ENCODE results near the gene UBR1. TPM values are rescaled to one million over a fixed set of nuclear protein-coding genes. Genes with fewer than 3 reads are reported as not detected.
"Not testable (repeated sequence)": the region's sequence is repeated elsewhere in the genome, so short reads cannot be mapped to it uniquely, and the experiment has no call there.

UBR1 gene
- total RNA-seq, 2 donors from 2014 or later: 33.3 to 37.4 TPM

DNA sequence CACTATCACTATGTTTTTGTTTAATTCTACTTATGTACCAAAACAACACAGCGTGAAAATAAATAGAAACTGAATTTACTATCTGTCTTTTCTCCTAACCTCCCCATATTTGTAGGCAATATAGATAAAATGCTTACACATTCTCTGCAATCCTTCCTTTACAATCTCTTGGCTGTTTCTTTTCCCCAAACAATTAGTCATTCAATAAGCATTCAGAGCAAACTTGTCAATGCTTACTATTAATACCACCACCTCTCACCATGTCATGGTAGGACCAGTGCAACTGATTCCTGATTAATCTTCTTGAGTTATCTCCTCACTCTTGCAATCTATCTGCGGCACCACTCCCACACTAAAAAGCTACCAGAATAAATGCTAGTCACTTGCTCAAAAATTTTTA lies 111.3 kb downstream of the UBR1 start:
- Mint-ChIP-seq H3K27me3 (no peaks in the 10 kb centered on the region), H3K4me1 (peaks cover 4% of the 10 kb centered on the region), H3K4me3 (no peak overlapping the region), H3K9me3 (no peaks in the 10 kb centered on the region), H3K36me3 (ENCODE audit: low read depth) (peaks cover 87% of the 10 kb centered on the region), H3K27ac (no peak overlapping the region)
- ATAC-seq (replicated peaks): no peak

DNA sequence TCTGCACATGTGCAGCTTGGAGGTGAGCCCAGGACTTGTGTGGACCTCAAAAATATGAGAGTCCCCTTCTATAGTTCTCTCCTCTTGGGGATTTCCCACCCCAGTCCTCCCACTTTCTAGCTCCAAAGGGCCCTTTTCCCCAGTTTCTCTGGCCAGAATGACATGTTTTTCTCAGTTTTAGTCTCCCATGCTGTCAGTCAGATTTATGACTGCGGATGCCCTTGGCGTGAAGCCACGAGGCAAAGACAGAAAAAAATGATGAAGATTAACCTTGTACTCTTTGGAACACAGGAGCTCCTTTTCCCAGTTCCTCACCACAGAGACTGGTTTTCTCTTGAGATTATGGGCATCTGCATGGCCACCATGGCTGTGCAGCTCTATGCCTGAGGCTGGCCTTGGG lies 113.2 kb downstream of the UBR1 start:
- ATAC-seq (replicated peaks): no peak
- Mint-ChIP-seq H3K27me3 (no peaks in the 10 kb centered on the region), H3K4me3 (no peak overlapping the region), H3K27ac (peak overlapping the region; percentile 48), H3K4me1 (peaks cover 4% of the 10 kb centered on the region), H3K36me3 (ENCODE audit: low read depth) (peaks cover 86% of the 10 kb centered on the region), H3K9me3 (no peaks in the 10 kb centered on the region)

DNA sequence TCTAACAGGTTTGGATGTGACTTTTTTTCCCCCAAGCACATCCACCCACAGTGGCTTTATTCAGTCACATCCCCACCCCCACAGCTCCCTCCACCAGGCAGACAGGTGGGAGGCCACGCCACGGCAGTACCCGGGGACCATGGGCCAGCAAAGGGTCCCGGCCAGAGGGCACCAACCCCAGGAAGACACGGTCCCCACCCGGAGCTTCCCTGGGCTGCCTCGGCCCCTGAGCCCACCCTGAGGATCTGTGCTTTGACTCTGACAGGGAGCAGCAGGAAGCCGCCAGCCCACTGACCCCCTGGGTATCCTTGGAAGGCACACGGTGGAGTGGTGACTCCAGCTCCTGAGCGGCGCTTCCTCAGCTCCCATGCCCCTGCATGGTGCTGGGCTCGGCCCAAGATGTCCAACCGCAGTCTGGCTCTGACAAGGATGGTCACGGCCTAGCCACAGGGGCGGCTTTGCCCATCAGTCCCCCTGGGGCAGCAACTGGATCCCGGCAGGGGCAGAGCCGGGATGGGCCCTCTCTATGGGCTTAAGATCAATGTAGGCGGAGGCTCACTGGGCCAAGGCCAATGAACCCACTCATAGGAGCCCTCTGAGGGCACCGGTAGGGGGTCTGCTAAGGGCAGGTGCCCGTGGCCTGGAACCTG lies 119.0 kb downstream of the UBR1 start:
- Mint-ChIP-seq H3K9me3 (no peaks in the 10 kb centered on the region), H3K4me3 (no peak overlapping the region), H3K27me3 (no peaks in the 10 kb centered on the region), H3K27ac (no peak overlapping the region), H3K4me1 (no peaks in the 10 kb centered on the region), H3K36me3 (ENCODE audit: low read depth) (peaks cover 78% of the 10 kb centered on the region)
- ATAC-seq (replicated peaks): no peak

DNA sequence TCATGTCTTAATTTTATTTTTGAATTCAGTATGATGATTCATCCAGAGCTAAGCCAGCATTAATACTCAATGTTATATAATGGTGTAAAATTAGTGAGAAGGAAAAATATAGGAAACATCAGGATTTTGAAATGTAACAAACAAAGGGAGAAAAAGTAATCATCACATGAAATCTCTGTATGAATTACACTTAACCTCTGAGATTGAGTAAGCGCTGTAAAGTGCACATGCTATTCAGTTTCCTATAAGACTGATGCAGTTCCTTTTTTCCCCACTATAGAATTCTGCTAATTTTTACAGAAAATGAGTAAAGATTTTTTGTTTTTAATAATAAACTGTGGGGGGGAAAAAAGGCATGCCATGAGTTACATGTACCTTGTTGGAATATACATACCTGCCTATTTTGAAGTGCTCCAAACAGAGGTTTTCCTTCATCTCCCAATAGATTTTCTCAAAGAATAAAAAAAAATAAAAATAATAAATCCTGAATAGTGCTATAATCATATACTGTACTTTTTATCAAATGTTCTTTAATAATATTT lies 121.3 kb downstream of the UBR1 start:
- H3K9me3 Mint-ChIP-seq: no peaks in the 10 kb centered on the region
- ATAC-seq (replicated peaks): no peak
- no peak overlapping the region for H3K27ac Mint-ChIP-seq
- no peaks in the 10 kb centered on the region for H3K27me3 Mint-ChIP-seq
- no peak overlapping the region for H3K4me3 Mint-ChIP-seq
- H3K4me1 Mint-ChIP-seq: no peaks in the 10 kb centered on the region
- H3K36me3 Mint-ChIP-seq (ENCODE audit: low read depth): peaks cover 84% of the 10 kb centered on the region

DNA sequence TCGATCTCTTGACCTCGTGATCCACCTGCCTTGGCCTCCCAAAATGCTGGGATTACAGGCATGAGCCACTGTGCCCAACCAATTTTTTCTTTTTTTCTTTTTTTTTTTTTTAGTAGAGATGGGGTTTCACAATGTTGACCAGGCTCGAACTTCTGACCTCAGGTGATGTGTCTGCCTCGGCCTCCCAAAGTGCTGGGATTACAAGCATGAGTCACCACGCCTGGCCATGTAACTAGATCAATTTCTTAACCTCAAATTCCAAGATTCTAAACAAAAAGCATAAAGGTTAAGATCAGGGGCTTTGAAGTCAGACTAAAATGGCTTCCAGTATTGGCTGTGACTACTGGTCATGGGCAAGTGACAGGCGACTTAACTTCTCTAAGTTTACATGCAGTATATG lies 126.7 kb downstream of the UBR1 start:
- ATAC-seq (replicated peaks); H3K4me1 Mint-ChIP-seq; H3K27me3 Mint-ChIP-seq; H3K9me3 Mint-ChIP-seq; H3K27ac Mint-ChIP-seq; H3K4me3 Mint-ChIP-seq: not testable (repeated sequence)
- H3K36me3 Mint-ChIP-seq (ENCODE audit: low read depth): peaks cover 88% of the 10 kb centered on the region

DNA sequence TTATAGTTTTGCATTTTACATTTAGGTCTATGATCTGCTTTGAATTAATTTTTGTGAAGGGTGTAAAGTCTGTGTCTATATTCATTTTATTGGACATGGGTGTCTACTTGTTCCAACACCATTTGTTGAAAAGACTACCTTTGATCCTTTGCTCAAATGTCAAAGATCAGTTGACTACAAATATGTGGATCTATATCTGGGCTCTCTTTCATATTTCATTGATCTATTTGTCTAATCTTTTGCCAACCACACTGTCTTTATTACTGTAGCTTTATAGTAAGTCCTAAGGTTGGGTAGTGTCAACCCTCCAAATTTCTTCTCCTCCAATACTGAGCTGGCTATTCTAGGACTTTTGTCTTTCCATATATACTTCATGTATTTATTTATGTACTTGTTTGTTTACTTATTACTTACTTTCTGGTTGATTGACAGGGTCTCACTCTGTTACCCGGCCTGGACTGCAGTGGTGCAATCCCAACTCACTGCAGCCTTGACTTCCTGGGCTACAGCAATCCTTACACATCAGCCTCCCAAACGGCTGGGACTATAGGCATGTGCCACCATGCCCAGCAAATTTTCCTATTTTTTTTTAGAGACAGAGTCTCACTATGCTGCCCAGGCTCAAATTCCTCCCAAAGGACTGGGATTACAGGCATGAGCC lies 131.5 kb downstream of the UBR1 start:
- no peak for ATAC-seq (replicated peaks)
- H3K27ac Mint-ChIP-seq: no peak overlapping the region
- H3K4me1 Mint-ChIP-seq: no peaks in the 10 kb centered on the region
- H3K9me3 Mint-ChIP-seq: no peaks in the 10 kb centered on the region
- H3K36me3 Mint-ChIP-seq (ENCODE audit: low read depth): peaks cover 93% of the 10 kb centered on the region
- no peaks in the 10 kb centered on the region for H3K27me3 Mint-ChIP-seq
- no peak overlapping the region for H3K4me3 Mint-ChIP-seq

DNA sequence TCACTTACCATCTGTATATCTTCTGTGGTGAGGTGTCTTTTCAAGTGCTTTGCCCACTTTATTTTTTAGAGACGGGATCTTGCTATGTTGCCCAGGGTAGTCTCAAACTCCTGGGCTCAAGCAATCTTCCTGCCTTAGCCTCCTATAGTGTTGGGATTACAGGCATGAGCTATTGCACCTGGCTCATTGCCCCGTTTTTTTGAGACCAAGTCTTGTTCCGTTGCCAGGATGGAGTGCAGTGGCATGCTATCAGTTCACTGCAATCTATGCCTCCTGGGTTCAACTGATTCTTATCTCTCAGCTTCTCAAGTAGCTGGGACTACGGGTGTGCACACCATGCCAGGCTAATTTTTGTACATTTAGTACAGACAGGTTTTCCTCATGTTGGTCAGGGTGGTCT lies 132.7 kb downstream of the UBR1 start:
- H3K36me3 Mint-ChIP-seq (ENCODE audit: low read depth): peaks cover 98% of the 10 kb centered on the region
- no peaks in the 10 kb centered on the region for H3K4me1 Mint-ChIP-seq
- H3K4me3 Mint-ChIP-seq: no peak overlapping the region
- no peak for ATAC-seq (replicated peaks)
- H3K9me3 Mint-ChIP-seq: no peaks in the 10 kb centered on the region
- no peak overlapping the region for H3K27ac Mint-ChIP-seq
- no peaks in the 10 kb centered on the region for H3K27me3 Mint-ChIP-seq

DNA sequence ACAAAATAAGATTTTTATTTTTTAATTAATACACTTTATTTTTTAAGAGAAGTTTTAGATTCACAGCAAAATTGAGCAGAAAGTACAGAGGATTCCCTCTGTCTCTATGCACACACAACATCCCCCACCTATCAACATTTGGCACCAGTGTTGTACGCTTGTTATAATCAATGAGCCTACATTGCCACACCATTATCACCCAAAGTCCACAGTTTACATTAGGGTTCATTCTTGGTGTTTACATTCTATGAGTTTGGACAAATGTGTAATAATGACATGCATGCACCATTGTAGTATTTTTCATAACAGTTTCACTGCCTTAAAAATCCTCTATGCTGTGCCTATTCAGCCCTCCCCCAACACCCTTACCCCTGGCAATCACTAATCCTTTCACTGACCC lies 134.0 kb downstream of the UBR1 start:
- peaks cover 93% of the 10 kb centered on the region for H3K36me3 Mint-ChIP-seq (ENCODE audit: low read depth)
- H3K4me1 Mint-ChIP-seq: no peaks in the 10 kb centered on the region
- no peaks in the 10 kb centered on the region for H3K9me3 Mint-ChIP-seq
- no peak for ATAC-seq (replicated peaks)
- H3K4me3 Mint-ChIP-seq: no peak overlapping the region
- no peak overlapping the region for H3K27ac Mint-ChIP-seq
- H3K27me3 Mint-ChIP-seq: no peaks in the 10 kb centered on the region

DNA sequence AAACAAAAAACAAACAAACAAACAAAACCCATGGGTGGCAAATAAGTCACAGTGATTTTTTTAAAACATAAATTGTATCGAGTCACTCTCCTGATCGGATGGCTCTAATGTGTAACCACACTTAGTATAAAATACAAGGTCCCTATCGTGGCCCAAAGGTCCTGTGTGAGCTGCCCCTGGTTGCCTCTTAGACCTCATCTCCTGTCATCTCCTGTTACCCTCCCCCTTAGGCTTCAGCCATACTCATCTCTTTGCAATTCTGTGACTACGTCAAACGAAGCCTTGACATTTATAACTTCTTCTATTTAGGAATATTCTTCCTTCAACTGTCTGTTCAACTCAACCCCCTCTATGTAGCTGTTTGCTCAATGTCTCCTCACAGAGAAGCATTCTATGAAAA lies 141.4 kb downstream of the UBR1 start:
- Mint-ChIP-seq H3K27ac (no peak overlapping the region), H3K9me3 (no peaks in the 10 kb centered on the region), H3K36me3 (ENCODE audit: low read depth) (peaks cover 93% of the 10 kb centered on the region), H3K27me3 (no peaks in the 10 kb centered on the region), H3K4me1 (no peaks in the 10 kb centered on the region), H3K4me3 (no peak overlapping the region)
- ATAC-seq (replicated peaks): no peak

DNA sequence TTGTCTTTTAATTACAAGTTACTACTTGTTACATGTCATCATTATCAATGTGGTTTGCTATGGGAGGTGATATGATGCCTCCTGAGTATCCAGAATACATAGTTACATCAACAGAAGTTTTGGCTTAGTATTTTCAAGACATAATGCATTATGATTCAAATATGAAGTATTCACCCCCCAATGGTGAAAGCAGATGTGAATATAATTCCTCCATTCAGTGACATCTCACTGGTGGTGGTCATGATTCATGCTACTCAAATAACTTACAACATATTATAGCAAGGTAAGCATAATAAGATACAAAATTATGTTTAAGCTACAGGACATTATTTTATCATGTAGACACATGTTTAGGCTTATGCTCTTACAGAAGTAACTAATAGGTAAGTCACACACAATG lies 150.3 kb downstream of the UBR1 start:
- no peak overlapping the region for H3K4me3 Mint-ChIP-seq
- H3K27ac Mint-ChIP-seq: no peak overlapping the region
- H3K9me3 Mint-ChIP-seq: no peaks in the 10 kb centered on the region
- H3K4me1 Mint-ChIP-seq: no peaks in the 10 kb centered on the region
- H3K27me3 Mint-ChIP-seq: no peaks in the 10 kb centered on the region
- peaks cover 94% of the 10 kb centered on the region for H3K36me3 Mint-ChIP-seq (ENCODE audit: low read depth)
- ATAC-seq (replicated peaks): peak; percentile 18

DNA sequence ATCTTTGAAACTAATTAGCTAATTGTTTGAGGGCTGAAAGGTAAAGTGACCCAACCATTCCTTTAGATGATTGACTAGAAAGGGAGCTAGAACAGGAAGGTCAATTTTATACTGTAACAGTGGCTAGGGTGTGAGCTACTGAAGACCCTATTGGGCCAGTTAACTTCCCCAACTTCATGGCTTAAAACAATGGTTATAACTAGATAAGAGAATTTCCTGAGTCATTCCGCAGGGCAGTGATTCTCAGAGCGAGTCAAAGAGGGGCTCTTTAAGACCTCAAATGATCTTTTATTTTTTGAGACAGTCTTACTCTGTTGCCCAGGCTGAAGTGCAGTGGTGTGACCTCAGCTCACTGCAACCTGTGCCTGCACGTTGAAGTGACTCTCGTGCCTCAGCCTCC lies 151.5 kb downstream of the UBR1 start:
- no peak for ATAC-seq (replicated peaks)
- no peak overlapping the region for H3K4me3 Mint-ChIP-seq
- H3K4me1 Mint-ChIP-seq: no peaks in the 10 kb centered on the region
- H3K27me3 Mint-ChIP-seq: no peaks in the 10 kb centered on the region
- H3K27ac Mint-ChIP-seq: no peak overlapping the region
- H3K36me3 Mint-ChIP-seq (ENCODE audit: low read depth): peaks cover 94% of the 10 kb centered on the region
- H3K9me3 Mint-ChIP-seq: no peaks in the 10 kb centered on the region

DNA sequence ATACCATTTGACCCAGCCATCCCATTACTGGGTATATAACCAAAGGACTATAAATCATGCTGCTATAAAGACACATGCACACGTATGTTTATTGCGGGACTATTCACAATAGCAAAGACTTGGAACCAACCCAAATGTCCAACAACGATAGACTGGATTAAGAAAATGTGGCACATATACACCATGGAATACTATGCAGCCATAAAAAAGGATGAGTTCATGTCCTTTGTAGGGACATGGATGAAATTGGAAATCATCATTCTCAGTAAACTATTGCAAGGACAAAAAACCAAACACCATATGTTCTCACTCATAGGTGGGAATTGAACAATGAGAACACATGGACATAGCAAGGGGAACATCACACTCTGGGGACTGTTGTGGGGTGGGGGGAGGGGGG lies 156.9 kb downstream of the UBR1 start:
- H3K4me3 Mint-ChIP-seq; H3K27ac Mint-ChIP-seq; ATAC-seq (replicated peaks); H3K27me3 Mint-ChIP-seq; H3K9me3 Mint-ChIP-seq; H3K4me1 Mint-ChIP-seq: not testable (repeated sequence)
- peaks cover 96% of the 10 kb centered on the region for H3K36me3 Mint-ChIP-seq (ENCODE audit: low read depth)

DNA sequence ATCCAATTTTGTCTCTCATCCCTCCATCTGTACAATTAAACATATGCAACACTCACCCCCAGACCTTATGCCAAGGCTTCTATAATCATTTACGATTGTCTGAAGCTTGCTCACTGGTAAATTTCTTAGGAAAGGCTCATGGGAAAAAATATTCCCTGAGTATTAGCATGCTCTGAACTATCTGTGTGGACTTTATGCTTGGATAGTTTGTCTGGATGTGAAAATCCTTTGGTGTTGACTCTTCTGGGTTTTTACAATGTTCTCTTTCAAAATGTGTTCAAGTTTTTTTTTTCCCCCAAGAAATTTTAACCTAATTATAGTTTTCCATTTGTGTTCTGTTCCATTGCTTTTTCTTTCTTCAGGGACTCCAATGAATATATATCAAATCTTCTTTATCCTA lies 165.3 kb downstream of the UBR1 start:
- Mint-ChIP-seq H3K4me3 (no peak overlapping the region), H3K9me3 (no peaks in the 10 kb centered on the region), H3K4me1 (no peaks in the 10 kb centered on the region), H3K36me3 (ENCODE audit: low read depth) (peaks cover 25% of the 10 kb centered on the region), H3K27me3 (no peaks in the 10 kb centered on the region), H3K27ac (no peak overlapping the region)
- ATAC-seq (replicated peaks): no peak

DNA sequence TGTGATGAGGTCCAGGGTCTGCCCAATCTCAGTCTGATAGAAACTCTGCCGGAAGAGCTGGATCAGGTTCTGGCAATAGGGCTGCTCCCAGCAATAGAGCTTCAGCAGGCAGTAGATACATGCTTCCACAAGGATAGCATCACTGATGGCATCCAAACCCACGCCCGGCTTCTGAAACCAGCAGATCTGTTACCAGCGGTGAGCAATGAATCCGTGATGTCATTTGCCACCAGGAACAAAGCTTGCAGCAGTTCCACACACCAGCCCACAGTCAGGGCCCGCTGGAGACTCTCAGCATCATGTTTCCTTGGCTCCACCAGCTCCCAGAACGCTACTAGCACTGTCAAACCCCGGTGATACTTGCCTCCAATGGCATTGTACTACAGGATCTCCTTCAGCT lies 166.0 kb downstream of the UBR1 start:
- Mint-ChIP-seq H3K36me3 (ENCODE audit: low read depth) (peaks cover 18% of the 10 kb centered on the region), H3K9me3 (no peaks in the 10 kb centered on the region), H3K27me3 (no peaks in the 10 kb centered on the region), H3K27ac (no peak overlapping the region), H3K4me3 (no peak overlapping the region), H3K4me1 (no peaks in the 10 kb centered on the region)
- no peak for ATAC-seq (replicated peaks)

DNA sequence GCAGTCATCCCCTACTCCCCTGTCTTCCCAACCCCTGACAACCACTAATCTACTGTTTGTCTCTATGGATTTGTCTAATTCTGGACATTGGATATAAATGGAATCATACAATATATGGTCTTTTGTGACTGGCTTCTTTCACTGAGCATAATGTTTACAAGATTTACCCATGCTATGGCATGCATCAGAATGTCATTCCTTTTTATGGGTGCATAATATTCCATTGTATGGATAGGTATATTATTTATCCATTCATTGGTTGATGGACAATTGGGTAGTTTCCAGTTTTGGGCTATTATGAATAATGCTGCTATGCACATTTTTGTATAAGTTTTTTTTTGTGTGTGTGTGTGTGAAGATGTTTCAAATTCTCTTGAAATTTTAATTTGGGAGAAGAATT lies 168.7 kb downstream of the UBR1 start:
- H3K4me1 Mint-ChIP-seq: no peaks in the 10 kb centered on the region
- no peaks in the 10 kb centered on the region for H3K27me3 Mint-ChIP-seq
- H3K36me3 Mint-ChIP-seq (ENCODE audit: low read depth): no peaks in the 10 kb centered on the region
- ATAC-seq (replicated peaks): no peak
- H3K9me3 Mint-ChIP-seq: no peaks in the 10 kb centered on the region
- H3K27ac Mint-ChIP-seq: no peak overlapping the region
- no peak overlapping the region for H3K4me3 Mint-ChIP-seq

All from activated T-helper 17 cell treated with anti-CD3 and anti-CD28 coated beads, Interleukin-2, amount 50 U/mL, for 72 hours (primary cell).